GM21619 (cell line): ENCODE results near the gene CACNG8.
"Not testable (repeated sequence)": the region's sequence is repeated elsewhere in the genome, so short reads cannot be mapped to it uniquely, and the experiment has no call there.

Experiments used
- ATAC-seq: cut with Tn5 transposase; IDR thresholded peaks from one replicate; pipeline ENCODE4 v1.9.1; 2021; ENCODE audit not compliant: unreplicated experiment

Gene CACNG8

DNA sequence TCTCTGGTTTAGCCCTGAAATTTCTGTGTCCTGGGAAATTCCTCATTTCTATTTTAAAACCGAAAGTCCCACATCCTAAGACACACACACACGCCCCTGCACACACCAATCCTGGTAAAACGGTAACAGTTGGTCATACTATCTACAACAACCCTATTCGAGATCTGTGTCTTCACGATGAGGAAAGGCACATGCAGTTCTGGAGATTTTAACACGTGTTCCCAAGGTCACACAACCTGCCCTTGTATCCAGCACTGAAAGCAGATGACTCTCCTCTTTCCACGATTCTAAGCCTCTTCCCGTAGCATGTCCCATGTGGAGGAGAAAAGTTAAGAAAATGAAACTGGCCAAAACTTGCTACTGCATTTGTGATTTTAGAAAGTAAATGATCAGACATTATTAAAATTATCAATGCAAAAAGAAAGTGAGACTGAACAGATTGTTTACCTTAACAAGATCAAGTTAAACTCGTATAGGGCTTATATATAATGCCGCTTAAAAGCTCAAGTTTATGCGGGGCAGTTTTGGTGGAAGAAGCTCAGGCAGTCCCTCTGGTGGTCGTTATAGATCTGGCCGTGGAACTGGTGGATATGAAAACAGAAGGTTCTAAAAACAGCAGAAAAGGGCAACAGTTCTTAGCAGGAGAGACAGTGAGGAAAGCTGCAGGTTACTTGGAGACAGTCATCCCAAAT is 68.3 kb downstream of the CACNG8 start:
- no peak for ATAC-seq

DNA sequence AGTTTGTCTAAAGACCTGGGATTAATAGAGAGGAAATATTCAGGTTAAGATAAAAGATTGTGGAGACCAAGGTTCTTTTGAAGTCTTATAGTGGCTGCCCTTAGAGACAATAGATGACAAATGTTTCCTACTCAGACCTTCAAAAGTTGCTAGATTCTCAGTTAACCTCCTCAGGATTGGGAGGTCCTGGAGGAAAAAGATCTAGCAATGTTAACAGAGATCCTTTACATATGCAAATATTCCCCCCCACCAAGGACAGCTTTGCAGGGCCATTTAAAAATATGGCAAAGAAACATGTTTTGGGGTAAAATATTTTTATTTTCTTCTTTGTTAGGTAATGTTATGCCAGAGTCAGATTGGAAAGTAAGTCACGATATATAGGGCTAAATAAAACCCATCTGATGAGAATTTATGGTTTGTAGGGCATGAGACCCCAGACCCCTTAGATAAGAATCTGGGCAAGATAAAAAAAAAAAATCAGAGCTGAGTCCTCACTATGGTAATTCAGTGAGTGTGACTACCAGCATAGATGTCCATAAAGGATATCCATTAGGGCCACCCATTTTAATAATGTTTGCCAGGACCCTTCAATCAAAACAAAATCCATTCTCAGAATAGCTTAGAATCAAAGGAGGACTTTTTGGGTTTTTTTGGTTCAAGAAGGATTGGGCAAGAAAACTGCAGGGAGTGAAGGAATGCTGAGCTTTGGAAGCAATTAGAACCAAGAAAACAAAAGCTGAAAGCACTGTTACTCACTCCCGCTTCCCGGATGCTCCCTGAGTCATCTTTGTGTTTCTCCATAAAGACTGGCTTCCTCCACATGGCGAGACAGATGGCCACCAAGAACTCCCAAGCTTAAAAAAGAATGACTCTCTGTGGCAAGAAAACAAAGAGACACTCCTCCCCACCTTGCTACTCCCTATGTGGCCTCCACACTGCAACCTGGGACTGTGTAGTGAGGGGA is 72.8 kb downstream of the CACNG8 start:
- no peak for ATAC-seq

DNA sequence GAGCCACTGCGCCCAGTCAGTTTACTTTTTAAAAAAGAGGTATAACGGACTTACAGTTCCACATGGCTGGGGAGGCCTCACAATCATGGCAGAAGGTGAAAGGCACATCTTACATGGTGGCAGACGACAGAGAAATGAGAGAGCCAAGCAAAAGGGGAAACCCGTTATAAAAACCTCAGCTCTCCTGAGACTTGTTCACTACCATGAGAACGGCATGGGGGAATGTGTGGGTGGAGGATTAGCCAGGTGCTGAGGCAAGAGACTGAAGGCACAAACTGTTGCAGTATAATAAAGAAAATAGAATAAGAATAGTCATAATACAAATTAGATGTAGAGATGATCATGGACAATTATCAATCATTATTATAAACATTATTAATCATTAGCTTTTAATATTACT is 73.8 kb downstream of the CACNG8 start:
- not testable (repeated sequence) for ATAC-seq
